ENCODE data around the gene CES4A. TPM values are rescaled to one million over a fixed set of nuclear protein-coding genes. Genes with fewer than 3 reads are reported as not detected.
"Not testable (repeated sequence)": the region's sequence is repeated elsewhere in the genome, so short reads cannot be mapped to it uniquely, and the experiment has no call there.

The CES4A gene
- total and polyA plus RNA-seq, 4 donors: 1.9 to 22.7 (median 9.9) TPM

DNA sequence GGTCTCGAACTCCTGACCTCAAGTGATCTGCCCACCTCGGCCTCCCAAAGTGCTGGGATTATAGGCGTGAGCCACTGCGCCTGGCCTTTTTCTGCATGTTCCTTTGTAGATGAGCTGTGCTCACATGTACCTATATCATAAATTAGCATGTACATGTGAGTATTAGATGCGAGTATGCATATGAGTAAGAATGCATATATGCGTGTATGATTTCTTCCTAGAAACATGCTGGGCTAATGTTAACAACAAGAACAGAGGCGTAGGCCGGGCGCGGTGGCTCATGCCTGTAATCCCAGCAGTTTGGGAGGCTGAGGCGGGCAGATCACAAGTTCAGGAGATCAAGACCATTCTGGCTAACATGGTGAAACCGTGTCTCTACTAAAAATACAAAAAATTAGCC, 5.2 kb downstream of the CES4A start:
- ATAC-seq (ENCODE audit: low FRiP score); H3K4me3 ChIP-seq (ENCODE audit: low read length in 2 of 2); H3K9me3 ChIP-seq (ENCODE audit: control insufficient read depth, low read length); intact Hi-C loops (cut with DNase I); H3K27ac ChIP-seq (ENCODE audit: low read depth in 1 of 2, low read length in 2 of 2); H3K27me3 ChIP-seq (ENCODE audit: control insufficient read depth in 1 of 2, insufficient read depth in 2 of 2, low read length in 1 of 2); DNase-seq; H3K36me3 ChIP-seq (ENCODE audit: control insufficient read depth in 1 of 2, insufficient read depth in 2 of 2, low read length in 1 of 2); H3K4me1 ChIP-seq (ENCODE audit: control insufficient read depth in 1 of 2, insufficient read depth in 2 of 2, low read length in 2 of 2): not testable (repeated sequence)
- WGBS, 2 donors: 95% methylated on average over 12 of the region's 12 CpGs

GRCh38 chr16:66996324-66996982, 8.1 kb downstream of the CES4A start:
- H3K9me3 ChIP-seq (ENCODE audit: control insufficient read depth, low read length): no peaks in the 10 kb centered on the region
- no peaks in the 10 kb centered on the region for H3K4me1 ChIP-seq (ENCODE audit: control insufficient read depth in 1 of 2, insufficient read depth in 2 of 2, low read length in 2 of 2)
- H3K36me3 ChIP-seq (ENCODE audit: control insufficient read depth in 1 of 2, insufficient read depth in 2 of 2, low read length in 1 of 2): no peaks in the 10 kb centered on the region
- intact Hi-C loops (cut with DNase I): no loop called here
- H3K27me3 ChIP-seq (ENCODE audit: control insufficient read depth in 1 of 2, insufficient read depth in 2 of 2, low read length in 1 of 2): no peaks in the 10 kb centered on the region
- ATAC-seq (ENCODE audit: low FRiP score) (peak; percentile 61), DNase-seq (peak; percentile 58 to 80)
- 40 to 45% methylated on average over 6 of the region's 6 CpGs for WGBS, 2 donors
- peak overlapping the region in 1 of 2 donors; percentile 64 for H3K27ac ChIP-seq (ENCODE audit: low read depth in 1 of 2, low read length in 2 of 2)
- no peak overlapping the region for H3K4me3 ChIP-seq (ENCODE audit: low read length in 2 of 2)

DNA sequence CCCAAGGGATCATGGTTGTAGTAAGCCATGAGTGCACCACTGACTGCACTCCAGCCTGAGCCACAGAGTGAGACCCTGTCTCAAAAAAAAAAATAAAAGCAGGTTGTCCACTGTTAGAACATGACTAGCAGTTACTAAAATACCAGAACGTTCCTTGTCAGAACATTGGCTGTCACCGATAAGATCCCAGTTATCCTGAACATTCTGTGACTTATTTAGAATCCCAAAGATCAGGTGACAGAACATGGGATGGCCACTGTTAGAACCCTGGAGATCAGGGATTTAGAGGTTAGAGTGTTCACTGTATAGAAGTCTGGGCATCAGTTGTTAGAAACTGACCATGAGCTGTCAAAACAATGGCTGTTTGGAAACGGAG, 8.6 kb downstream of the CES4A start:
- DNase-seq: no peak
- WGBS, 2 donors: 47 to 51% methylated on average over 3 of the region's 3 CpGs
- Histone ChIP-seq H3K27ac (ENCODE audit: low read depth in 1 of 2, low read length in 2 of 2) (peak overlapping the region in 1 of 2 donors; percentile 64), H3K4me3 (ENCODE audit: low read length in 2 of 2) (no peak overlapping the region), H3K4me1 (ENCODE audit: control insufficient read depth in 1 of 2, insufficient read depth in 2 of 2, low read length in 2 of 2) (no peaks in the 10 kb centered on the region), H3K9me3 (ENCODE audit: control insufficient read depth, low read length) (no peaks in the 10 kb centered on the region), H3K36me3 (ENCODE audit: control insufficient read depth in 1 of 2, insufficient read depth in 2 of 2, low read length in 1 of 2) (no peaks in the 10 kb centered on the region), H3K27me3 (ENCODE audit: control insufficient read depth in 1 of 2, insufficient read depth in 2 of 2, low read length in 1 of 2) (no peaks in the 10 kb centered on the region)
- intact Hi-C loops (cut with DNase I): no loop called here
- no peak for ATAC-seq (ENCODE audit: low FRiP score)

- no peaks in the 10 kb centered on the region for H3K36me3 ChIP-seq (ENCODE audit: control insufficient read depth in 1 of 2, insufficient read depth in 2 of 2, low read length in 1 of 2)
- intact Hi-C loops (cut with DNase I): no loop called here
- H3K27ac ChIP-seq (ENCODE audit: low read depth in 1 of 2, low read length in 2 of 2): no peak overlapping the region
- no peaks in the 10 kb centered on the region for H3K27me3 ChIP-seq (ENCODE audit: control insufficient read depth in 1 of 2, insufficient read depth in 2 of 2, low read length in 1 of 2)
- no peaks in the 10 kb centered on the region for H3K4me1 ChIP-seq (ENCODE audit: control insufficient read depth in 1 of 2, insufficient read depth in 2 of 2, low read length in 2 of 2)
- no peaks in the 10 kb centered on the region for H3K9me3 ChIP-seq (ENCODE audit: control insufficient read depth, low read length)
- peak overlapping the region; percentile 12 to 15 for H3K4me3 ChIP-seq (ENCODE audit: low read length in 2 of 2)
- WGBS, 2 donors: 5% methylated on average over 76 to 89 of the region's 89 CpGs
- ATAC-seq (ENCODE audit: low FRiP score) (peak; percentile 58), DNase-seq (peak; percentile 63 to 82)
Measured at GRCh38 chr16:67000384-67001351, 12.3 kb downstream of the CES4A start.

GRCh38 chr16:67001726-67002125, 13.3 kb downstream of the CES4A start:
- no peak for DNase-seq
- Histone ChIP-seq H3K4me1 (ENCODE audit: control insufficient read depth in 1 of 2, insufficient read depth in 2 of 2, low read length in 2 of 2) (no peaks in the 10 kb centered on the region), H3K36me3 (ENCODE audit: control insufficient read depth in 1 of 2, insufficient read depth in 2 of 2, low read length in 1 of 2) (no peaks in the 10 kb centered on the region), H3K4me3 (ENCODE audit: low read length in 2 of 2) (no peak overlapping the region), H3K27ac (ENCODE audit: low read depth in 1 of 2, low read length in 2 of 2) (no peak overlapping the region), H3K9me3 (ENCODE audit: control insufficient read depth, low read length) (no peaks in the 10 kb centered on the region), H3K27me3 (ENCODE audit: control insufficient read depth in 1 of 2, insufficient read depth in 2 of 2, low read length in 1 of 2) (no peaks in the 10 kb centered on the region)
- ATAC-seq (ENCODE audit: low FRiP score): no peak
- intact Hi-C loops (cut with DNase I): no loop called here
- 89 to 100% methylated on average over 3 of the region's 3 CpGs for WGBS, 2 donors

DNA sequence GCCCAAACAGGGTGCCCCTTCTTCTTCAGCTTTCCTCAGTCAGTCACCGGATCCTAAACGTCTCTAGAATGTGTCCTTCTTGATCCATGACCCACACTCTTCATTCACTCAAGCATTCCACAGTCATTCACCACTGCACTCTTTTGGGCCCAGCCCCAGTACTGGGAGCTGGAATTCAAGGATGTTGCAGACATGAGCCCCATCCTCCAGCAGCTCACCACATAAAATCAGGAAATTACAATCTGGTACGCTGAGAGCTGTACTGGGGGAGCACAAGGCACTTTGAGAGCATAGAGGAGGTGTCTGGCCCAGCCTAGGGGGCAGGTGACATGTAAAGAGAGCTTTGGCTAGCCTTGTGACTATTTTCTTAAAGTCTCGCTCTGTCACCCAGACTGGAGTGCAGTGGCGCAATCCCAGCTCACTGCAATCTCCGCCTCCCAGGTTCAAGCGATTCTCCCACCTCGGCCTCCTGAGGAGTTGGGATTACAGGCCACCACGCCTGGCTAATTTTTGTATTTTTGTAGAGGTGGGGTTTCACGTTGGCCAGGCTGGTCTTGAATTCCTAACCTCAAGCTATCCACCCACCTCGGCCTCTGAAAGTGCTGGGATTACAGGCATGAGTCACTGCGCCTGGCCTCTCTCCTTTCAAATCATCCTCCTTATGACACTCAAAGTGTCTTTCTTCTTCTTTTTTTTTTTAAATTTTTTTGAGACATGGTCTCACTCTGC, 18.7 kb downstream of the CES4A start:
- Histone ChIP-seq H3K27me3 (ENCODE audit: control insufficient read depth in 1 of 2, insufficient read depth in 2 of 2, low read length in 1 of 2) (no peaks in the 10 kb centered on the region), H3K27ac (ENCODE audit: low read depth in 1 of 2, low read length in 2 of 2) (no peak overlapping the region), H3K9me3 (ENCODE audit: control insufficient read depth, low read length) (no peaks in the 10 kb centered on the region), H3K36me3 (ENCODE audit: control insufficient read depth in 1 of 2, insufficient read depth in 2 of 2, low read length in 1 of 2) (no peaks in the 10 kb centered on the region), H3K4me1 (ENCODE audit: control insufficient read depth in 1 of 2, insufficient read depth in 2 of 2, low read length in 2 of 2) (no peaks in the 10 kb centered on the region), H3K4me3 (ENCODE audit: low read length in 2 of 2) (no peak overlapping the region)
- intact Hi-C loops (cut with DNase I): no loop called here
- WGBS, 2 donors: 89 to 90% methylated on average over 12 of the region's 12 CpGs
- DNase-seq (no peak), ATAC-seq (ENCODE audit: low FRiP score) (no peak)

DNA sequence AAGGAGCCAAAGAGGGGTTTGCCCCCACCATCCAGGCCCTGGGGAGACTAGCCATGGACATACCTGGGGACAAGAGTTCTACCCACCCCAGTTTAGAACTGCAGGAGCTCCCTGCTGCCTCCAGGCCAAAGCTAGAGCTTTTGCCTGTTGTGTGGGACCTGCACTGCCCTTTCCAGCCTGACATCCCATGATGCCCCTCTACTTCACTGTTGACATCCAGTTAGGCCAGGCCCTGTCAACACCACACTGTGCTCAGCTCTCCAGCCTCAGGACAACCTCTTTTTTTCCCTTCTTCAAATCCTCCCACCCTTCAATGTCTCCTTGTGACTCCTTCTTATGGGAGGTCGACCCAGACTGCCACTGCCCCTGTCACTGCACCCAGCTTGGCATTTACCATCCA, 20.8 kb downstream of the CES4A start:
- WGBS, 2 donors: 76 to 79% methylated on average over 1 of the region's 1 CpG
- H3K4me3 ChIP-seq (ENCODE audit: low read length in 2 of 2): no peak overlapping the region
- no peaks in the 10 kb centered on the region for H3K27me3 ChIP-seq (ENCODE audit: control insufficient read depth in 1 of 2, insufficient read depth in 2 of 2, low read length in 1 of 2)
- H3K27ac ChIP-seq (ENCODE audit: low read depth in 1 of 2, low read length in 2 of 2): no peak overlapping the region
- H3K9me3 ChIP-seq (ENCODE audit: control insufficient read depth, low read length): no peaks in the 10 kb centered on the region
- H3K4me1 ChIP-seq (ENCODE audit: control insufficient read depth in 1 of 2, insufficient read depth in 2 of 2, low read length in 2 of 2): no peaks in the 10 kb centered on the region
- DNase-seq (no peak), ATAC-seq (ENCODE audit: low FRiP score) (no peak)
- H3K36me3 ChIP-seq (ENCODE audit: control insufficient read depth in 1 of 2, insufficient read depth in 2 of 2, low read length in 1 of 2): no peaks in the 10 kb centered on the region
- intact Hi-C loops (cut with DNase I): no loop called here

- H3K4me3 ChIP-seq (ENCODE audit: low read length in 2 of 2): no peak overlapping the region
- no peaks in the 10 kb centered on the region for H3K4me1 ChIP-seq (ENCODE audit: control insufficient read depth in 1 of 2, insufficient read depth in 2 of 2, low read length in 2 of 2)
- H3K36me3 ChIP-seq (ENCODE audit: control insufficient read depth in 1 of 2, insufficient read depth in 2 of 2, low read length in 1 of 2): no peaks in the 10 kb centered on the region
- no peaks in the 10 kb centered on the region for H3K9me3 ChIP-seq (ENCODE audit: control insufficient read depth, low read length)
- ATAC-seq (ENCODE audit: low FRiP score): no peak
- intact Hi-C loops (cut with DNase I): no loop called here
- DNase-seq: no peak
- no peaks in the 10 kb centered on the region for H3K27me3 ChIP-seq (ENCODE audit: control insufficient read depth in 1 of 2, insufficient read depth in 2 of 2, low read length in 1 of 2)
- H3K27ac ChIP-seq (ENCODE audit: low read depth in 1 of 2, low read length in 2 of 2): no peak overlapping the region
- 86 to 94% methylated on average over 2 of the region's 2 CpGs for WGBS, 2 donors
Measured at GRCh38 chr16:67011274-67011673, 22.9 kb downstream of the CES4A start.
